8988T (cell line): ENCODE data around the gene MUC5AC.
"Not testable (repeated sequence)": the region's sequence is repeated elsewhere in the genome, so short reads cannot be mapped to it uniquely, and the experiment has no call there.

Source experiments
- DNase-seq: peaks from one replicate; pipeline ENCODE4 v3.0.0; 2011

MUC5AC gene

DNA sequence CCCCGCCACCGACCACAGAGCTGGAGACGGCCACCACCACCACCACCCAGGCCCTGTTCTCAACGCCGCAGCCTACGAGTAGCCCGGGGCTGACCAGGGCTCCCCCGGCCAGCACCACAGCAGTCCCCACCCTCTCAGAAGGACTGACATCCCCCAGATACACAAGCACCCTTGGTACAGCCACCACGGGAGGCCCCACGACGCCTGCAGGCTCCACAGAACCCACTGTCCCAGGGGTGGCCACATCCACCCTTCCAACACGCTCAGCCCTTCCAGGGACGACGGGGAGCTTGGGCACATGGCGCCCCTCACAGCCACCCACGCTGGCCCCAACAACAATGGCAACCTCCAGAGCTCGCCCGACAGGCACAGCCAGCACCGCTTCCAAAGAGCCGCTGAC, 84.0 kb downstream of the MUC5AC start:
- DNase-seq, result no peak

- no peak for DNase-seq
Observed at GRCh38 chr11:1242289-1242688, 84.5 kb downstream of the MUC5AC start.

- not testable (repeated sequence) for DNase-seq
Observed at GRCh38 chr11:1242751-1243150, 85.0 kb downstream of the MUC5AC start.

- not testable (repeated sequence) for DNase-seq
Observed at GRCh38 chr11:1243521-1243920, 85.8 kb downstream of the MUC5AC start.

DNA sequence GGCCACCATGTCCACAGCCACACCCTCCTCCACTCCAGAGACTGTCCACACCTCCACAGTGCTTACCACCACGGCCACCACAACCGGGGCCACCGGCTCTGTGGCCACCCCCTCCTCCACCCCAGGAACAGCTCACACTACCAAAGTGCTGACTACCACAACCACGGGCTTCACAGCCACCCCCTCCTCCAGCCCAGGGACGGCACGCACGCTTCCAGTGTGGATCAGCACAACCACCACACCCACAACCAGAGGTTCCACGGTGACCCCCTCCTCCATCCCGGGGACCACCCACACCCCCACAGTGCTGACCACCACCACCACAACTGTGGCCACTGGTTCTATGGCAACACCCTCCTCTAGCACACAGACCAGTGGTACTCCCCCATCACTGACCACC, 86.8 kb downstream of the MUC5AC start:
- not testable (repeated sequence) for DNase-seq

GRCh38 chr11:1245717-1246116, 88.0 kb downstream of the MUC5AC start:
- not testable (repeated sequence) for DNase-seq

GRCh38 chr11:1246301-1246700, 88.5 kb downstream of the MUC5AC start:
- DNase-seq, result not testable (repeated sequence)

GRCh38 chr11:1247026-1247425, 89.3 kb downstream of the MUC5AC start:
- not testable (repeated sequence) for DNase-seq

- not testable (repeated sequence) for DNase-seq
Observed at GRCh38 chr11:1248951-1249350, 91.2 kb downstream of the MUC5AC start.

DNA sequence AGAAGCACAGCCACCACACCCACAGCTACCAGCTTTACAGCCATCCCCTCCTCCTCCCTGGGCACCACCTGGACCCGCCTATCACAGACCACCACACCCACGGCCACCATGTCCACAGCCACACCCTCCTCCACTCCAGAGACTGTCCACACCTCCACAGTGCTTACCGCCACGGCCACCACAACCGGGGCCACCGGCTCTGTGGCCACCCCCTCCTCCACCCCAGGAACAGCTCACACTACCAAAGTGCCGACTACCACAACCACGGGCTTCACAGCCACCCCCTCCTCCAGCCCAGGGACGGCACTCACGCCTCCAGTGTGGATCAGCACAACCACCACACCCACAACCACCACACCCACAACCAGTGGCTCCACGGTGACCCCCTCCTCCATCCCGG, 92.7 kb downstream of the MUC5AC start:
- not testable (repeated sequence) for DNase-seq
